ENCODE results near the gene PITPNB.

Gene PITPNB

GRCh38 chr22:27827604-27828587 lies 91.2 kb downstream of the PITPNB start:
- no peak for DNase-seq

- DNase-seq: no peak
These were observed 93.9 kb downstream of the PITPNB start for GRCh38 chr22:27825174-27825573.

- no peak for DNase-seq
These were observed 95.8 kb downstream of the PITPNB start for GRCh38 chr22:27823221-27823620.

GRCh38 chr22:27820896-27821866 lies 97.9 kb downstream of the PITPNB start:
- no peak for DNase-seq

- no peak for DNase-seq
These were observed 102.5 kb downstream of the PITPNB start for GRCh38 chr22:27816552-27816951.

GRCh38 chr22:27815826-27816530 lies 103.1 kb downstream of the PITPNB start:
- DNase-seq: no peak

- no peak for DNase-seq
These were observed 104.1 kb downstream of the PITPNB start for GRCh38 chr22:27814993-27815392.

- no peak for DNase-seq
These were observed 107.3 kb downstream of the PITPNB start for GRCh38 chr22:27811778-27812177.

GRCh38 chr22:27810609-27811151 lies 108.4 kb downstream of the PITPNB start:
- no peak for DNase-seq

- DNase-seq: no peak
These were observed 109.1 kb downstream of the PITPNB start for GRCh38 chr22:27809700-27810608.

- DNase-seq: no peak
These were observed 109.8 kb downstream of the PITPNB start for GRCh38 chr22:27809226-27809603.

GRCh38 chr22:27808451-27809225 lies 110.4 kb downstream of the PITPNB start:
- DNase-seq: no peak

- no peak for DNase-seq
These were observed 113.2 kb downstream of the PITPNB start for GRCh38 chr22:27805841-27806240.

GRCh38 chr22:27804470-27805297 lies 114.4 kb downstream of the PITPNB start:
- DNase-seq: no peak

GRCh38 chr22:27803841-27804415 lies 115.1 kb downstream of the PITPNB start:
- no peak for DNase-seq

GRCh38 chr22:27802346-27803073 lies 116.5 kb downstream of the PITPNB start:
- no peak for DNase-seq

All from DMS79 treated with DMSO at 0.1 percent for 48 hours (cell line).